HG02885 (cell line): ENCODE results near the gene SPATA2.
"Not testable (repeated sequence)": the region's sequence is repeated elsewhere in the genome, so short reads cannot be mapped to it uniquely, and the experiment has no call there.

ENCODE experiments used
- ATAC-seq: cut with Tn5 transposase; IDR thresholded peaks from one replicate; pipeline ENCODE4 v1.9.1; 2021; ENCODE audit warnings: mild to moderate bottlenecking; ENCODE audit not compliant: unreplicated experiment, poor library complexity

Gene SPATA2, protein sequence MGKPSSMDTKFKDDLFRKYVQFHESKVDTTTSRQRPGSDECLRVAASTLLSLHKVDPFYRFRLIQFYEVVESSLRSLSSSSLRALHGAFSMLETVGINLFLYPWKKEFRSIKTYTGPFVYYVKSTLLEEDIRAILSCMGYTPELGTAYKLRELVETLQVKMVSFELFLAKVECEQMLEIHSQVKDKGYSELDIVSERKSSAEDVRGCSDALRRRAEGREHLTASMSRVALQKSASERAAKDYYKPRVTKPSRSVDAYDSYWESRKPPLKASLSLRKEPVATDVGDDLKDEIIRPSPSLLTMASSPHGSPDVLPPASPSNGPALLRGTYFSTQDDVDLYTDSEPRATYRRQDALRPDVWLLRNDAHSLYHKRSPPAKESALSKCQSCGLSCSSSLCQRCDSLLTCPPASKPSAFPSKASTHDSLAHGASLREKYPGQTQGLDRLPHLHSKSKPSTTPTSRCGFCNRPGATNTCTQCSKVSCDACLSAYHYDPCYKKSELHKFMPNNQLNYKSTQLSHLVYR

DNA sequence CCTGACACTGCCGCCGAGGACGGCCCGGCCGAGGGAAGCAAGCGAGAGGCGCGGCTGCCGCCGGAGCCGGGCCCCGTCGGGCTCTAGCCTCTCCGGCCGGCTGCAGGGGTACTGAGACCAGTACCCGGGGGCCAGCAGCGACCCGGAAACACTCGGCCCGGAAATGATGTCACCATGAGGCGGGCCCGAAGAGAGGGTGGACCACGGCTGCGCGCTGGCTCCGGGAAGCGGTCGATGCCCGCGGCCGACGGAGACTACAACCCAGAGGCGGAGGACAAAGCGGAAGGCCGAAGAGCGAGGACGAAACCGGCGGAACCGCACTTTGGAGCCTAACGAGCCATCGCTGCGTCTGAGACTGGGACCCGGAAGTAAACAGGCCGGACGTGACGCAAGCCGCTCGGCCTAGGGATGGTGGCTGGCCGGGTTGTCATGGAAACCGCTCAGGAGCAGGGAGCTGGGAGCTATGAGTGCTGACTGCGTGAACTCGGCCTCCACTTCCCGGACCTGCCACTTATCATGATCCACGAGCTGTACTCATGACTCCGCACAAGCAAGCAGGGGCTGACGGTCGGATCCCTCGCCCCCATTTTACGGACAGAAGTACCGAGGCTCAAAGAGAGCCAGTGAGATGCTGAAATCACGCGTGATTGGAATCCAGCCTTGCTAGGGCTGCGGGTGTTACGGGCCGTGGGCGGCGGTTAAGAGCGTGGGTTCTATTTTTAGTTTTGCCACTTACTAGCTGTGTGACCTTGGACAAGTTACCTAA lies at the start of gene SPATA2:
Gene SPATA2 (minus strand): TSS at position 150 of the 766 bp plus-strand sequence. CDS start 7,039 bp downstream, outside the sequence.
- ATAC-seq = peak; percentile 85

DNA sequence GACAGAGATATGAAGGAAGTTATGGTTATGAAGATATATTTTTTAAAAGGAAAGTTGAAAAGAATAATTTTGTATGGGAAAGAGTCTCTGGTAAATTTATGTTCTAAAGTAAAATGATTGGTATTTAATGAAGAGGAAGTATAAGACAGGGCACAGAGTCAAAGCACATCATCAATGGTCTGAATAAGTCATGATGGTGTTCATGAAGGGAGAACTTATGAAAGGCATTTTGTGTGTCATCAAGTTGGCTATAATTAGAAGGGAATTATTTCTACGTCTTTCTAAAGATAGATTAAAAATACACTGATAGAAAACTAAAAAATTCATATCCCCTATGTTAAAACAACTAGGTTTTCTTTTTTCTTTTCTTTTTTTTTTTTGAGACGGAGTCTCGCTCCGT lies 46.1 kb upstream of the SPATA2 start:
- ATAC-seq = no peak

GRCh38 chr20:49957089-49957938 lies 42.0 kb upstream of the SPATA2 start:
- ATAC-seq = not testable (repeated sequence)

GRCh38 chr20:49956689-49957088 lies 41.4 kb upstream of the SPATA2 start:
- no peak for ATAC-seq

GRCh38 chr20:49955830-49956396 lies 40.6 kb upstream of the SPATA2 start:
- ATAC-seq = not testable (repeated sequence)

- no peak for ATAC-seq
These were observed 39.8 kb upstream of the SPATA2 start for GRCh38 chr20:49955167-49955566.

- no peak for ATAC-seq
These were observed 35.8 kb upstream of the SPATA2 start for GRCh38 chr20:49951151-49951550.

GRCh38 chr20:49948809-49949507 lies 33.6 kb upstream of the SPATA2 start:
- no peak for ATAC-seq

- no peak for ATAC-seq
These were observed 32.8 kb upstream of the SPATA2 start for GRCh38 chr20:49948178-49948577.

- no peak for ATAC-seq
These were observed 30.6 kb upstream of the SPATA2 start for GRCh38 chr20:49945701-49946477.

DNA sequence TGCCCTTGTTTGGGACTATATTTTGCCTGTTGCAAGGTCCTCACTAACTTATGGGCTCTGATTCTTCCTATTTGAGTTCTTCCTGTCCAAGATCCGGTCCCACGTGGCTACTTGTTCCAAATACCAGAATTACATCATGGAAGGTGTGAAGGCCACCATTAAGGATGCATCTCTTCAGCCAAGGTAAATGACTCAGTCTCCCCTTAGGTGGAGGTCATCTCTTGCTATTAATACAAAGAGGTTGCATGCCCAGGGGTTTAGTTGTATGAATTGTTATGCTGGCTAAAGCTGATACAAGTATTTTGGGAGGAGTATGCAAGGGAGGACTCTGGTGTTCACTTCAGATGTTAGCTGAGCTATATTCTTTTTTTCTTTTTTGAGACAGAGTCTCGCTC lies 30.0 kb upstream of the SPATA2 start:
- no peak for ATAC-seq

- no peak for ATAC-seq
These were observed 27.6 kb upstream of the SPATA2 start for GRCh38 chr20:49942942-49943341.

DNA sequence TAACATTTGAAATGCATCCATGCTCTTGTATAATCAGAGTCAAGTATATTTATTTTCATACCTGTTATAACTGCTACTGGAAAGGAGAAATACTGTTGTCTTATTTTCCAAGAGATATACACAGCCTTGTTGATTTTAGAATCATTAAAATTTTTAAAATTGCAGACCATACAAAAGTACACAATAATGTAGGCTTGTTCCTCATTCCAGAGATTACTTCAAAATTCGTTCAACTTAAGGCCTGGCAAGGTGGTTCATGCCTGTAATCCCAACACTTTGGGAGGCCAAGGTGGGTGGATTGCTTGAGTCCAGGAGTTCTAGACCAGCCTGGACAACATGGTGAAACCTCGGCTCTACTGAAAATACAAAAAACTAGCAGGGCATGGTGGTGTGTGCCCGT lies 27.0 kb upstream of the SPATA2 start:
- no peak for ATAC-seq

GRCh38 chr20:49941456-49941855 lies 26.1 kb upstream of the SPATA2 start:
- ATAC-seq = no peak

- no peak for ATAC-seq
These were observed 23.1 kb upstream of the SPATA2 start for GRCh38 chr20:49938173-49939163.

- peak; percentile 3 for ATAC-seq
These were observed 21.9 kb upstream of the SPATA2 start for GRCh38 chr20:49937027-49937929.
